HUES48 (cell line): Measurements from ENCODE around the gene GNB3.
A peak's percentile ranks its signal among the peaks of the same experiment; 100 is the strongest.

Experiments used
- H3K27ac ChIP-seq: one replicate; pipeline ENCODE4 v1.7.0; 2013; ENCODE audit warnings: low read depth, low read length, inconsistent platforms
- H3K27me3 ChIP-seq: 2 replicates; pipeline ENCODE4 v1.6.1; 2013; ENCODE audit warnings: mild to moderate bottlenecking, low read length; ENCODE audit not compliant: control insufficient read depth, insufficient read depth
- H3K36me3 ChIP-seq: 2 replicates; pipeline ENCODE4 v1.6.1; 2013; ENCODE audit warnings: low read length; ENCODE audit not compliant: control insufficient read depth, insufficient read depth
- H3K4me1 ChIP-seq: 2 replicates; pipeline ENCODE4 v1.6.1; 2013; ENCODE audit warnings: mild to moderate bottlenecking, low read length; ENCODE audit not compliant: control insufficient read depth, insufficient read depth
- H3K4me3 ChIP-seq: 2 replicates; pipeline ENCODE4 v1.5.1; 2013; ENCODE audit warnings: mild to moderate bottlenecking, low read depth, low read length
- H3K9ac ChIP-seq: 2 replicates; pipeline ENCODE4 v1.6.1; 2013; ENCODE audit warnings: mild to moderate bottlenecking, low read depth, low read length, moderate library complexity
- H3K9me3 ChIP-seq: 2 replicates; pipeline ENCODE4 v1.6.1; 2013; ENCODE audit warnings: low read length; ENCODE audit not compliant: control insufficient read depth, insufficient read depth

GNB3 gene

DNA sequence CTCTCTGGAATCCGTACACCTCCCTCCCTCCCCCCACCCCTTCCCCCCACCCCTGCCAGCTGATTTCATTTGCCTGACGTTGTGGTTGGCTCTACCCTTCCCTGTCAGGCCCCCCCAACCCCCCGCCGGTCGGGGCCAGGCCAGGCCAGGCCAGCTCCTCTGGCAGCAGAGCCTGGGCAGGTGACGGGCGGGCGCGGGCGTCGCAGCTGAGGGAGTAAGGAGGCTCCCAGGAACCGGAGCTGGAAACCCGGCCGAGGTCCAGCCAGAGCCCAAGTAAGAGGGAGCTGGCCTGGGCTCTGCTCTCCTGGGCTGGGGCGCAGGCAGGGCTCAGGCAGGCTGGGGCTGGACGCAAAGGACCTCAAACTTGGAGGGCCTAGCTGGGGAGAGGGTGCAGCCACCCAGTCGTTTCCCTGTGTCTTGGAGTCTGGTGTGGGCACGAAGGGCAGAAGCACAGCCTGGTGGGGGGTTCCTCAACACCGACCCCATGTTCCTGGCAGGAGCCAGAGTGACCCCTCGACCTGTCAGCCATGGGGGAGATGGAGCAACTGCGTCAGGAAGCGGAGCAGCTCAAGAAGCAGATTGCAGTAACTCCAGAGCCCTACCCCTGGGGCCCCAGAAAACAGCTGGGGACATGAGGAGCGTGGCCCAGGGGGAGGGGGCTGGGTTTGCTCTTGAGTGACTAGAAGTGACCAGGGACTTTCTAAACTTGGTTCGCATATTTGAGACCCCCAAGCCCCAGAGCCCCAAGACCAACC, at the start of gene GNB3:
Gene GNB3 (plus strand): TSS at position 165 of the 755 bp plus-strand sequence. CDS start 363 bp downstream, at position 528.
- Histone ChIP-seq H3K9ac (no peak within 1 kb of the TSS), H3K9me3 (no peaks in the 10 kb centered on the region), H3K27ac (peak within 1 kb of the TSS; percentile 15), H3K4me1 (peaks cover 4% of the 10 kb centered on the region; the same call in 1 of the 2 replicates), H3K36me3 (peaks cover 84% of the 10 kb centered on the region), H3K27me3 (no peaks in the 10 kb centered on the region), H3K4me3 (no peak within 1 kb of the TSS)

DNA sequence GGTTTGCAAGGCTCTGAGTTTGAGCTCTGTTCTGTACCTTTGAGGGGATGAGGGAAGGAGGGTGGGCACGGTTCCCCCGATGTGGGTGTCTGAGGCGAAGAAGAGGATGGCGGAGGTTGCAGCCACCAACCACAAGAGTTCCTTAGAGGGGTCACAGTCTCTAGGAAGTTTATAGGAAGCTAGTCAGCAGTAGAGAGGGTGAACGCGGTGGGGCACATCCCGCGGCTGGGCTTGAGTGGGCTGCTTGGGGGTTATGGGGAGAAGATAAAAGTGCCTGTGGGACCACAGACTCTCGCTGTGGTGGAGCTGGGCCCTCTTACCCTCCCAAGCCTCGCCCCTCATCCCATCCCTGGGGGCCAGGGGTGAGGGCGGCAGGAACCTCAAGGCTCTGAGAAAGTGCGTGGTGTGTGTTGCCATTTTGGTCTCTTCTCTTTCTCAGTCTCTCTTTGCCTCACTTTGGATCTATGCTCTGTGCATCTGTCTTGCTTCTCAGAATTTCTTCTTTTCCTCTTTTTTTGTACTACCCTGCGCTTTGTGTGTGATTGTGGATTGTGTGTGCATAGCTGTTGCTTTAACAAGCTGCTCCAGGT, 48.7 kb upstream of the GNB3 start:
- H3K9me3 ChIP-seq = no peaks in the 10 kb centered on the region
- H3K4me1 ChIP-seq = peaks cover 9% of the 10 kb centered on the region
- H3K9ac ChIP-seq = no peak overlapping the region
- no peaks in the 10 kb centered on the region for H3K36me3 ChIP-seq
- no peak overlapping the region for H3K4me3 ChIP-seq
- H3K27me3 ChIP-seq = no peaks in the 10 kb centered on the region
- H3K27ac ChIP-seq = no peak overlapping the region

DNA sequence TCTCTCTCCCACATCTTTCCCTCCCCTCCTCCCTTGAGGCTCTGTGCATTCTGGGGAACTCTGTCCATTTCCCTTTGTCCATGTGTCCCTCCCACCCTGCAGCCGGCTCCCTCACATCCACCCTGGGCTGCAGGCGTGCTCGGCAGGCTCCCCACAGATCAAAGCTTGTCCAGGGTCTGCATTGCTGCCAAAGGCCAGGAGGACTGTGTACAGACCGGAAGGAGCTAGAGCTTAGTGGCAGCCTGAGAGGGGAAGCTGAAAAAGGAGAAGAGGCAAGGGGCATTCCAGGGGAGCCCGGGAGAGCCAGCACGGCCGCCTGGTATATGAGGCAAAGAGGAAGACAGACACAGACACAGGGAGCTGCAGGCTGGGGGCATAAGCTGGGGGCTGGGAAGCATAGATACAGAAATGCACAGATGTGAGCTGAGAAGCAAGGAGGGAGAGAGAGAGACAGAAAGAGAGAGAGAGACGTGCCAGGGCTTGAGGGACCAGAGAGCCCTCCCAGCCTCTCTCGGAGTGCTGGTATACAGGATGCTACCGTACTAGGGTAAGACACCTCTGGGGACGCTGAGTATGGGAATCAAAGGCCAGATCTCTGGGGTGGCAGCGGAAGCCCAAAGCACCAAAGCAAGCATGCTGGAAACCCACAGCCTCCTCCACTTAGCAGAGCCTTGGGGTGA, 48.1 kb upstream of the GNB3 start:
- Histone ChIP-seq H3K4me1 (0 out of 2 replicates have a peak, but pooled peaks cover 6% of the 10 kb centered on the region), H3K27ac (no peak overlapping the region), H3K36me3 (no peaks in the 10 kb centered on the region), H3K9ac (no peak overlapping the region), H3K4me3 (no peak overlapping the region), H3K27me3 (no peaks in the 10 kb centered on the region), H3K9me3 (no peaks in the 10 kb centered on the region)

DNA sequence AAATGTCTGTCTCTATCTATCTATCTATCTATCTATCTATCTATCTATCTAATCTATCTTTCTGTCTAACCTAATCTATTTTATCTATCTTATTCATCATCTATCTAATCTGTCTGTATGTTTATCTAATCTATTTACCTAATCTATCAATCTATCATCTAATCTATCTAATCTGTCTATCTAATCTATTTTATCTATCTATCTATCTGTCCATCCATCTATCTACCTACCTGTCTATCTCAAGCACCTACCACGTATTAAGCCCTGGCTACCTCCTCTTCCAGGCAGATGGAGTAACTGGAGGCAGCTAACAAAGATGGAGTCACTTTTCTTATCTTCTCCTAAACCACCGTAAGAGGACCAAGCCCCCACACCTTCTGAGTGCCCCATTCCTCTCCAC, 45.6 kb upstream of the GNB3 start:
- Histone ChIP-seq H3K4me3 (no peak overlapping the region), H3K27me3 (no peaks in the 10 kb centered on the region), H3K9ac (no peak overlapping the region)

DNA sequence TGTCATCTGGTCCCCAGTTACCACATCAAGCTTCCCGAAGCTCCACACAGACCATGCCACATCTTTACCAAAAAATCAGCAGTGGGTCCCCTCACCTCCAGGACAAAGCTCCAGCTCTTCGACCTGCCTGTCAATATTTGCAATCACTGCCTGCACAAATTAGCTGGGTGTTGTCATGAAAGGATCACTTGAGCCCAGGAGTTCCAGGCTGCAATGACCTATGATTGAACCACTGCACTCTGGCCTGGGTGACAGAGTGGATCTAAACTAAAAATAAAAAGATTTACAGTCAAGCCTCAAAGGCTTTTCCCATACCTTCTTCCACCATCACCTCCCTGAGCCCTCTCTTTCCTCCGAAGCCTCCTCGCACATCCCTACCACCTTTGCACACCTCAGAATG, 44.1 kb upstream of the GNB3 start:
- no peaks in the 10 kb centered on the region for H3K9me3 ChIP-seq
- H3K4me1 ChIP-seq = no peaks in the 10 kb centered on the region
- H3K36me3 ChIP-seq = no peaks in the 10 kb centered on the region
- no peak overlapping the region for H3K4me3 ChIP-seq
- H3K9ac ChIP-seq = no peak overlapping the region
- H3K27ac ChIP-seq = no peak overlapping the region
- no peaks in the 10 kb centered on the region for H3K27me3 ChIP-seq

More for the DNA sequence above, 45.6 kb upstream of the GNB3 start:
- no peaks in the 10 kb centered on the region for H3K36me3 ChIP-seq
- no peaks in the 10 kb centered on the region for H3K4me1 ChIP-seq
- H3K27ac ChIP-seq = no peak overlapping the region
- no peaks in the 10 kb centered on the region for H3K9me3 ChIP-seq

DNA sequence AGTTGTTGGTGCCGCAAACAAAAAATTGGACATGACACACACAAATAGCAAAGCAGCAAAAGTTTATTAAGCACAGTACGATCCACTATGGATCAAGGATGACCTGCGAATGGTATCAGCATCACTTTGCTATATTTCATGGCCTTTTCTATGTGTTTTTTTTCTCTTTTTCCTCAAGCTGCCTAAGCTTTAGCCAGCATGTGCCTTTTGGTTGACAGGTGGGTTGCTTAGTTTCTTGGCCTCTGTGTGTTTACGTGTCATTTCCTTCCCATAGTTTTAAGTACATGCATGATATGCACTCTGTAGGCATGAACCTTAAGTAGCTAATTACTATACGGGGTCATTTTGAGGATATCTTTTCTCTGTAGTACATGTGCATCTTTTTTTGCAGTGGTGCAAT, 41.6 kb upstream of the GNB3 start:
- H3K9ac ChIP-seq = no peak overlapping the region
- H3K4me3 ChIP-seq = no peak overlapping the region
- H3K4me1 ChIP-seq = no peaks in the 10 kb centered on the region
- H3K27ac ChIP-seq = no peak overlapping the region
- H3K9me3 ChIP-seq = no peaks in the 10 kb centered on the region
- no peaks in the 10 kb centered on the region for H3K27me3 ChIP-seq
- H3K36me3 ChIP-seq = no peaks in the 10 kb centered on the region

DNA sequence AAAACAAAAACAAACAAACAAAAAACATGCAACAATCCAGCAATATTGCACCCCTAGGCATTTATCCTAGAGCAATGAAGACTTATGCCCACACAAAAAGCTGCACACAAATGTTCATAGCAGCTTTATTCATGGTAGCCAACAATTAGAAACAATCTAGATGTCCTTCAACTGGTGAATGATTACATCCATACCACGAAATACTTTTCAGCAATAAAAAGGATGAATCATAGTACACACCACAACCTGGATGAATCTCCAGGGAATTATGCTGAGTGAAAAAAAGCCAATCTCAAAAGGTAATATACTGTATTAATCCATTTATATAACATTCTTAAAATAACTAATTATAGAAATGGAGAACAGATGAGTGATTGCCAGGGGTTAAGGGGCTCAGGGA, 33.6 kb upstream of the GNB3 start:
- Histone ChIP-seq H3K4me3 (no peak overlapping the region), H3K4me1 (peaks cover 9% of the 10 kb centered on the region), H3K27me3 (no peaks in the 10 kb centered on the region), H3K9ac (no peak overlapping the region), H3K9me3 (no peaks in the 10 kb centered on the region), H3K36me3 (no peaks in the 10 kb centered on the region), H3K27ac (no peak overlapping the region)

DNA sequence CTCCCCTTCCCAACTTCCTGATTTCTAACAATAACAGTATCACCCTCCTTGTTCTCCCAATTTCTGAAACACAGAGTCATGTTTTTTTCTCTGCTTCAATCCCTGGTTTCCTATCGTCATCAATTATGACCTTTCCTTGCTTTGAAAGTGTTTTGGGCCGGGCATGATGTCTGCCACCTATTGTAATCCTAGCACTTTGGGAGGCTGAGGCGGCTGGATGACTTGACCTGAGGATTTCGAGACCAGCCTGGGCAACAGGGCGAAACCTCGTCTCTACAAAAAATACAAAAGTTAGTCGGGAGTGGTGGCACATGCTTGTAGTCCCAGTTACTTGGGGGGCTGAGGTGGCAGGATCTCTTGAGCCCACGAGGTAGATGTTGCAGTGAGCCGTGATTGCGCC, 31.7 kb upstream of the GNB3 start:
- H3K9me3 ChIP-seq = no peaks in the 10 kb centered on the region
- no peak overlapping the region for H3K9ac ChIP-seq
- H3K27ac ChIP-seq = no peak overlapping the region
- peaks cover 9% of the 10 kb centered on the region for H3K4me1 ChIP-seq
- H3K4me3 ChIP-seq = no peak overlapping the region
- no peaks in the 10 kb centered on the region for H3K36me3 ChIP-seq
- no peaks in the 10 kb centered on the region for H3K27me3 ChIP-seq

DNA sequence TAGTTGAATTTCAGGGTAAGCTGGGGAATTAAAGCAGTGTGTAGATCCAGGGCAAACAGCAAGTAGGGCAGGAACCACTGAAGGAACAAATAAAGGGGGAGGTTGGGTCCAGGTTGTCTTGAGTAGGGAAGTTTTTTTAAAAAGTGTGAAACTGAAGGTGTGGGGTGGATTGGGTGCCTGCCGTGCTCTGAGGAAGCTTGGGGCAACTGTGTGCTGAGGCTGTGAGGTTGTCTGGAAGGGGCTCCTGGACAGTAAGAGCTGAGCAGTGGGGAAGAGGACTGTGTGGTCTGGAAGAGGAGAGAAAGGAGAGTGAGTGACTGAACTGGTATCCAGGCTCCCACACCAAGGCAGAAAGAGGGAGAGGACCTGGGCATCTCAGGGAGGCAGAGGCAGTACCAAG, 30.0 kb upstream of the GNB3 start:
- H3K36me3 ChIP-seq = no peaks in the 10 kb centered on the region
- H3K27me3 ChIP-seq = no peaks in the 10 kb centered on the region
- peaks cover 9% of the 10 kb centered on the region for H3K4me1 ChIP-seq
- H3K27ac ChIP-seq = no peak overlapping the region
- H3K4me3 ChIP-seq = no peak overlapping the region
- no peaks in the 10 kb centered on the region for H3K9me3 ChIP-seq
- no peak overlapping the region for H3K9ac ChIP-seq

DNA sequence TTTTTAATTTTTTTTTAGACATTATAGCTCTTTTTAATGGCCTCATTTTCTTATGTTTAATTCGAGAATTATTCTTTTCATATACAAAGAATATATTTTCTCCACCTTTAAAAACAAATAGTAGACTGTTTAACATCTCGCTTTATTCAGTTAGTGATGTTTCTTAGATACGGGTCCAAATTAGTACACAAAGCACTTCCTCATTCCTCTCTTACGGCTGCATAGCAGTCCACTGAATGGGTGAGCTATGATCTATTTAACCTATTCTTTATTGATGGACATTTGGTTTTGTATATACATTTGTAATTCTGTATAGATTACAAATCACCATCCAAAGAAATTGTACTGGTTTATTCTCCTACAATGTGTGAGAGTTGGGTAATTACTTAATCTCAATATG, 27.4 kb upstream of the GNB3 start:
- Histone ChIP-seq H3K27ac (no peak overlapping the region), H3K36me3 (no peaks in the 10 kb centered on the region), H3K27me3 (no peaks in the 10 kb centered on the region), H3K9me3 (no peaks in the 10 kb centered on the region), H3K9ac (no peak overlapping the region), H3K4me1 (peaks cover 15% of the 10 kb centered on the region), H3K4me3 (no peak overlapping the region)

DNA sequence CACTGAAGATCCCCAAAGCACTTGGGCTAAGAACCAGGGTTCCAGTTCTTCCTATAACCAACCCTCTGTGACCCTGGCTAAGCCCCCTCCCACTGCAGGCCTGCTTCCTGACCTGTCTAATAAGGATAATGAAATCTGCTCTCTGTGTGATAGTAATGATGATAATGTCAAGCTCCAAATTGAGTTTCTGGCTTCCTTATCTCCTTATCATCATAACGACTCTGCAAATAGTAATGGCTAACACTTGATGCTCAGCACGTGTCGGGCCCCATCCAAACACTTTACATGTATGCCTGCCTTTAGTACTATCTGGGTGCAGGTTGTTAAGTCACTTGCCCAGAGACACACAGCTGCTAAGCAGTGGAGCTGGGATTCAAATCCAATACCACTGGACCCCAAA, 24.1 kb upstream of the GNB3 start:
- Histone ChIP-seq H3K36me3 (no peaks in the 10 kb centered on the region), H3K4me3 (no peak overlapping the region), H3K27ac (no peak overlapping the region), H3K4me1 (peaks cover 18% of the 10 kb centered on the region), H3K27me3 (peaks cover 12% of the 10 kb centered on the region), H3K9me3 (no peaks in the 10 kb centered on the region), H3K9ac (no peak overlapping the region)
